CD14-positive monocyte (primary cell): ENCODE measurements around the gene LTBP1. TPM values are rescaled to one million over a fixed set of nuclear protein-coding genes. Genes with fewer than 3 reads are reported as not detected.

Experiments
- DNase-seq, 3 donors: peaks; one replicate each; pipeline ENCODE4 v3.0.0-alpha.2; 2011 to 2022
- H2AFZ ChIP-seq: 2 replicates; pipeline ENCODE4 v1.6.0; 2012; ENCODE audit warnings: mild to moderate bottlenecking, low read depth, low read length, inconsistent platforms; ENCODE audit not compliant: insufficient read depth, poor library complexity, severe bottlenecking
- H3K27ac ChIP-seq, 2 donors: 1 replicate in 1 of 2; 2 replicates in 1 of 2; pipeline ENCODE4 v1.5.1; 2012 to 2013; ENCODE audit warnings: low read length in 2 of 2, control low read depth in 1 of 2, inconsistent platforms in 1 of 2, low read depth in 1 of 2, mild to moderate bottlenecking in 1 of 2
- H3K27me3 ChIP-seq, 2 donors: one replicate each; pipeline versions ENCODE4 v1.6.0 to v1.6.1; 2011 to 2013; ENCODE audit warnings: low read length in 2 of 2; ENCODE audit not compliant: control insufficient read depth in 2 of 2, insufficient read depth in 2 of 2
- H3K36me3 ChIP-seq, 2 donors: replicated peaks in 1 of 2; 1 replicate in 1 of 2; 2 replicates in 1 of 2; pipeline versions ENCODE4 v1.5.1 to v1.6.1; 2012 to 2013; ENCODE audit warnings: low read length in 2 of 2, control low read depth in 1 of 2, inconsistent platforms in 1 of 2, mild to moderate bottlenecking in 1 of 2; ENCODE audit not compliant: insufficient read depth in 2 of 2, control insufficient read depth in 1 of 2
- H3K4me1 ChIP-seq, 2 donors: 1 replicate in 1 of 2; 2 replicates in 1 of 2; pipeline versions ENCODE4 v1.5.1 to v1.6.1; 2012 to 2013; ENCODE audit warnings: low read length in 2 of 2, control low read depth in 1 of 2, inconsistent platforms in 1 of 2, mild to moderate bottlenecking in 1 of 2, moderate library complexity in 1 of 2; ENCODE audit not compliant: insufficient read depth in 2 of 2, control insufficient read depth in 1 of 2
- H3K4me2 ChIP-seq: replicated peaks from 2 replicates; pipeline ENCODE3; 2012; ENCODE audit warnings: low read length, moderate library complexity, mild to moderate bottlenecking; ENCODE audit not compliant: poor library complexity, severe bottlenecking; ENCODE audit errors: extremely low read depth
- H3K4me3 ChIP-seq, 3 experiments: fragments of 200-600 bp in 1 of 3; sonication (generic) in 1 of 3; replicated peaks in 1 of 3; 1 replicate in 2 of 3; 2 replicates in 1 of 3; pipeline ENCODE4 v1.5.1; 2011 to 2013; ENCODE audit warnings: low read length in 3 of 3, mild to moderate bottlenecking in 3 of 3, control low read depth in 2 of 3, low read depth in 2 of 3, inconsistent platforms in 1 of 3, moderate library complexity in 1 of 3
- H3K79me2 ChIP-seq: 2 replicates; pipeline ENCODE4 v1.6.0; 2012; ENCODE audit warnings: mild to moderate bottlenecking, control low read depth, inconsistent platforms, low read length, moderate library complexity; ENCODE audit not compliant: insufficient read depth
- H3K9ac ChIP-seq: 2 replicates; pipeline ENCODE4 v1.6.0; 2017; ENCODE audit warnings: low read length, mild to moderate bottlenecking; ENCODE audit not compliant: insufficient read depth, poor library complexity, severe bottlenecking
- H3K9me3 ChIP-seq, 2 donors: replicated peaks in 1 of 2; 1 replicate in 1 of 2; 2 replicates in 1 of 2; pipeline versions ENCODE4 v1.5.1 to v1.6.1; 2012 to 2013; ENCODE audit warnings: low read length in 2 of 2, control low read depth in 1 of 2; ENCODE audit not compliant: control insufficient read depth in 1 of 2, insufficient read depth in 1 of 2
- H4K20me1 ChIP-seq: 2 replicates; pipeline ENCODE4 v1.6.0; 2012; ENCODE audit warnings: mild to moderate bottlenecking, low read length, control low read depth, moderate library complexity; ENCODE audit not compliant: insufficient read depth
- H3K27ac Mint-ChIP-seq, 7 donors: one replicate each; pipeline ENCODE4 v1.8.0; 2020; ENCODE audit warnings: mild to moderate bottlenecking in 7 of 7, mixed read lengths in 7 of 7, moderate library complexity in 6 of 7, inconsistent platforms in 2 of 7
- H3K27me3 Mint-ChIP-seq, 3 donors: one replicate each; pipeline ENCODE4 v1.8.0; 2021 to 2022; ENCODE audit warnings: low read depth in 3 of 3, mild to moderate bottlenecking in 3 of 3, mixed read lengths in 3 of 3, moderate library complexity in 3 of 3, inconsistent platforms in 1 of 3
- H3K36me3 Mint-ChIP-seq, 2 donors: one replicate each; pipeline ENCODE4 v1.8.0; 2020; ENCODE audit warnings: mixed read lengths in 2 of 2, inconsistent platforms in 1 of 2, mild to moderate bottlenecking in 1 of 2
- H3K4me1 Mint-ChIP-seq: one replicate; pipeline ENCODE4 v1.8.0; 2020; ENCODE audit warnings: mild to moderate bottlenecking, mixed read lengths
- H3K4me3 Mint-ChIP-seq, 2 donors: one replicate each; pipeline ENCODE4 v1.8.0; 2020; ENCODE audit warnings: mild to moderate bottlenecking in 2 of 2, mixed read lengths in 2 of 2, moderate library complexity in 1 of 2
- H3K9me3 Mint-ChIP-seq, 7 donors: one replicate each; pipeline ENCODE4 v1.8.0; 2020 to 2022; ENCODE audit warnings: mixed read lengths in 7 of 7, mild to moderate bottlenecking in 6 of 7, moderate library complexity in 6 of 7, inconsistent platforms in 2 of 7
- CTCF ChIP-seq: fragments of 200-600 bp; IDR thresholded peaks from one replicate; pipeline ENCODE4 v1.8.0; 2022; ENCODE audit warnings: antibody characterized with exemption, mild to moderate bottlenecking
- WGBS: methylation state at CpG from one replicate; pipeline ENCODE4 v1.1.5; 2013; ENCODE audit warnings: missing lambda C conversion rate; ENCODE audit not compliant: insufficient coverage; 5-methylcytosine and 5-hydroxymethylcytosine counted together
- intact Hi-C, 2 donors: fragments of 100-400 bp; cut with micrococcal nuclease; formaldehyde crosslinking; loops; one replicate each; pipeline versions ENCODE4 v1.15.0 to v1.15.1; 2023
- polyA plus RNA-seq, 3 donors: library from polyadenylated mRNA; depleted of rRNA in 1 of 3; unstranded in 2 of 3; stranded (reverse) in 1 of 3; fragments of 300-500 nt in 2 of 3; fragments of >200 nt in 1 of 3; fragmentation: Illumina TruSeq in 2 of 3; gene quantifications; 1 replicate in 2 of 3; 2 replicates in 1 of 3; pipeline ENCODE4 v1.2.3, GENCODE V29; 2012 to 2021

Gene LTBP1
- polyA plus RNA-seq, 3 donors = 0.18 to 0.24 TPM; not detected in 1

DNA sequence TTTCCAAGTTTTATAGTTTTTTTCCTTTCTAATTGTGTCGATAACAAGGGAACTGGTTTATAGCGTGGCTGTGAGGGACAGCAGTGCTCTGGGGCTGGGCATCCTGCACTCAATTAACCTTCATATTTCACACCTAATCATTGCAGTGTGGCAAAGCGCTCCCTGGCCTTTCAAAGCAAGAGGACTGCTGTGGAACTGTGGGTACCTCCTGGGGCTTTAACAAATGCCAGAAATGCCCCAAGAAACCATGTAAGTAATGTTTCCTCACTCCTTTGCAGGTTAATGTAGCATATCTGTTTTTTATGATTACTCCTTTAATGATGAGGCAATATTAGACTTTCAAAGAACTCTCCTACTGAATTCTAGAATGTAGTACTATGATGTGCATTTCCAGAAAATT lies 270.7 kb downstream of the LTBP1 start:
- H3K9me3 ChIP-seq = no peaks in the 10 kb centered on the region
- TF ChIP-seq CTCF = no peak
- no peaks in the 10 kb centered on the region for H4K20me1 ChIP-seq
- H3K27me3 ChIP-seq = no peaks in the 10 kb centered on the region
- no peaks in the 10 kb centered on the region for H3K4me1 ChIP-seq
- no peaks in the 10 kb centered on the region for H3K36me3 Mint-ChIP-seq
- H3K27ac ChIP-seq = no peak overlapping the region
- no peaks in the 10 kb centered on the region for H3K9me3 Mint-ChIP-seq
- no peak for DNase-seq
- peaks cover 0 to 4% (median 1%) of the 10 kb centered on the region in 3 donors for H3K27me3 Mint-ChIP-seq
- H3K9ac ChIP-seq = no peak overlapping the region
- no peak overlapping the region for H3K4me3 Mint-ChIP-seq
- H3K4me3 ChIP-seq = no peak overlapping the region
- H3K4me2 ChIP-seq = no peak overlapping the region
- no peaks in the 10 kb centered on the region for H3K36me3 ChIP-seq
- H3K27ac Mint-ChIP-seq = no peak overlapping the region
- H3K4me1 Mint-ChIP-seq = peaks cover 5% of the 10 kb centered on the region
- intact Hi-C loops = no loop called here
- H3K79me2 ChIP-seq = no peaks in the 10 kb centered on the region
- 100% methylated on average over 3 of the region's 3 CpGs for WGBS
- no peak overlapping the region for H2AFZ ChIP-seq

DNA sequence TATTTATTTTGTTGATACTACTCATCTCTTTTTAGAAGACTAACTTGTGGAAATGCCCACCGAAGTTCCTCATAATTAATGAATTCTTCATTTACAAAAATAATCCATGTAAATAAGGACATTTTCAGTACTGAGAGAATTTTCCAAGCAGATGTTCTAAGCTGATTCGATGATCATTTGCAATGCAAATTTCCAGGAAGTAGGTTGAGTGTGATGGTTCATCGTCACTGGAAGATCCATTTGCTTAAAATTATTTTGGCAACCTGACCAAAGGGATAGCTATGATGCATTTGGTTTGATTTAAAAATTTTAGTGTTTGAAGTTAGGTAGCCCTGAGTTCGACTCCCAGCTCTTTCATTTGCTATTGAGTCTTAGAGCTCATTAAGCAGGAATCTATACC lies 272.4 kb downstream of the LTBP1 start:
- Histone ChIP-seq H3K4me2 (no peak overlapping the region), H2AFZ (no peak overlapping the region), H3K36me3 (no peaks in the 10 kb centered on the region), H3K27ac (no peak overlapping the region), H3K4me3 (no peak overlapping the region), H3K9ac (no peak overlapping the region), H4K20me1 (no peaks in the 10 kb centered on the region), H3K79me2 (no peaks in the 10 kb centered on the region), H3K27me3 (no peaks in the 10 kb centered on the region), H3K4me1 (no peaks in the 10 kb centered on the region), H3K9me3 (no peaks in the 10 kb centered on the region)
- Mint-ChIP-seq H3K36me3 (no peaks in the 10 kb centered on the region), H3K27me3 (peaks cover 0 to 4% (median 1%) of the 10 kb centered on the region in 3 donors), H3K9me3 (no peaks in the 10 kb centered on the region), H3K4me1 (peaks cover 5% of the 10 kb centered on the region), H3K27ac (no peak overlapping the region), H3K4me3 (no peak overlapping the region)
- WGBS = 86% methylated on average over 2 of the region's 4 CpGs
- intact Hi-C loops = no loop called here
- TF ChIP-seq CTCF = no peak
- DNase-seq = no peak
